ENCODE results near the gene PCTP. TPM values are rescaled to one million over a fixed set of nuclear protein-coding genes. Genes with fewer than 3 reads are reported as not detected.

Gene PCTP
- total and polyA plus RNA-seq, 9 of the 15 experiments (the other 6 are each of a cell fraction or from before 2014, with no cell fraction given): 10.9 to 62.3 (median 41.2) TPM

GRCh38 chr17:55757659-55758058 lies 6.8 kb downstream of the PCTP start:
- Histone ChIP-seq H3K9me1 (ENCODE audit: control insufficient read depth, insufficient read depth, low read length) (no peaks in the 10 kb centered on the region), H3K4me3 (no peak overlapping the region), H2AFZ (ENCODE audit: low read depth, low read length) (no peak overlapping the region), H3K9me3 (replicated peaks; ENCODE audit: control insufficient read depth, insufficient read depth, low read depth, low read length) (no peaks in the 10 kb centered on the region), H3K27ac (ENCODE audit: extremely low read depth, low read depth, low read length) (no peak overlapping the region), H3K9ac (ENCODE audit: insufficient read depth in 1 of 2, low read depth in 2 of 2, low read length in 2 of 2) (no peak overlapping the region), H4K20me1 (replicated peaks; ENCODE audit: control insufficient read depth, insufficient read depth, low read length) (no peaks in the 10 kb centered on the region), H3K79me2 (ENCODE audit: control insufficient read depth, insufficient read depth, low read length) (peaks cover 84% of the 10 kb centered on the region), H3K4me1 (replicated peaks in 1 of 2; ENCODE audit: control insufficient read depth in 2 of 2, insufficient read depth in 2 of 2, low read length in 2 of 2) (peaks cover 0 to 12% of the 10 kb centered on the region in 2 experiments; a peak in 3 of 5 replicates), H3K4me2 (ENCODE audit: insufficient read depth, low read length) (no peak overlapping the region), H3K36me3 (ENCODE audit: control insufficient read depth, insufficient read depth, low read length) (peaks cover 22% of the 10 kb centered on the region; the same call in 2 of the 3 replicates), H3K27me3 (ENCODE audit: control insufficient read depth in 2 of 2, insufficient read depth in 2 of 2, low read length in 2 of 2) (no peaks in the 10 kb centered on the region)
- in situ Hi-C loops (cut with MboI): no loop called here
- ATAC-seq (no peak), DNase-seq (ENCODE audit: extremely low read depth in 1 of 4, low spot score in 3 of 4) (no peak), FAIRE-seq (no peak)
- 83% methylated on average over 1 of the region's 1 CpG for WGBS (ENCODE audit: insufficient coverage, low coverage, missing lambda C conversion rate)
- intact Hi-C loops (cut with micrococcal nuclease): no loop called here
- ChIA-PET CTCF (ENCODE audit: low intra/inter-chr PET ratio) (no interaction called here), POLR2A (interaction anchor here (1.2 to 1.8 kb wide), 2 partner anchors 13 to 118 kb away, joined by 3 to 6 read pairs; no protein-coding TSS in a partner anchor)
- BruUV-seq (replicated peaks): no TSS peak
- TF ChIP-seq, protein P1, sequence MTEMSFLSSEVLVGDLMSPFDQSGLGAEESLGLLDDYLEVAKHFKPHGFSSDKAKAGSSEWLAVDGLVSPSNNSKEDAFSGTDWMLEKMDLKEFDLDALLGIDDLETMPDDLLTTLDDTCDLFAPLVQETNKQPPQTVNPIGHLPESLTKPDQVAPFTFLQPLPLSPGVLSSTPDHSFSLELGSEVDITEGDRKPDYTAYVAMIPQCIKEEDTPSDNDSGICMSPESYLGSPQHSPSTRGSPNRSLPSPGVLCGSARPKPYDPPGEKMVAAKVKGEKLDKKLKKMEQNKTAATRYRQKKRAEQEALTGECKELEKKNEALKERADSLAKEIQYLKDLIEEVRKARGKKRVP (CRISPR knock-in tag; IDR thresholded peaks at IDR 0.05): no peak
- TF ChIP-seq, protein P2, sequence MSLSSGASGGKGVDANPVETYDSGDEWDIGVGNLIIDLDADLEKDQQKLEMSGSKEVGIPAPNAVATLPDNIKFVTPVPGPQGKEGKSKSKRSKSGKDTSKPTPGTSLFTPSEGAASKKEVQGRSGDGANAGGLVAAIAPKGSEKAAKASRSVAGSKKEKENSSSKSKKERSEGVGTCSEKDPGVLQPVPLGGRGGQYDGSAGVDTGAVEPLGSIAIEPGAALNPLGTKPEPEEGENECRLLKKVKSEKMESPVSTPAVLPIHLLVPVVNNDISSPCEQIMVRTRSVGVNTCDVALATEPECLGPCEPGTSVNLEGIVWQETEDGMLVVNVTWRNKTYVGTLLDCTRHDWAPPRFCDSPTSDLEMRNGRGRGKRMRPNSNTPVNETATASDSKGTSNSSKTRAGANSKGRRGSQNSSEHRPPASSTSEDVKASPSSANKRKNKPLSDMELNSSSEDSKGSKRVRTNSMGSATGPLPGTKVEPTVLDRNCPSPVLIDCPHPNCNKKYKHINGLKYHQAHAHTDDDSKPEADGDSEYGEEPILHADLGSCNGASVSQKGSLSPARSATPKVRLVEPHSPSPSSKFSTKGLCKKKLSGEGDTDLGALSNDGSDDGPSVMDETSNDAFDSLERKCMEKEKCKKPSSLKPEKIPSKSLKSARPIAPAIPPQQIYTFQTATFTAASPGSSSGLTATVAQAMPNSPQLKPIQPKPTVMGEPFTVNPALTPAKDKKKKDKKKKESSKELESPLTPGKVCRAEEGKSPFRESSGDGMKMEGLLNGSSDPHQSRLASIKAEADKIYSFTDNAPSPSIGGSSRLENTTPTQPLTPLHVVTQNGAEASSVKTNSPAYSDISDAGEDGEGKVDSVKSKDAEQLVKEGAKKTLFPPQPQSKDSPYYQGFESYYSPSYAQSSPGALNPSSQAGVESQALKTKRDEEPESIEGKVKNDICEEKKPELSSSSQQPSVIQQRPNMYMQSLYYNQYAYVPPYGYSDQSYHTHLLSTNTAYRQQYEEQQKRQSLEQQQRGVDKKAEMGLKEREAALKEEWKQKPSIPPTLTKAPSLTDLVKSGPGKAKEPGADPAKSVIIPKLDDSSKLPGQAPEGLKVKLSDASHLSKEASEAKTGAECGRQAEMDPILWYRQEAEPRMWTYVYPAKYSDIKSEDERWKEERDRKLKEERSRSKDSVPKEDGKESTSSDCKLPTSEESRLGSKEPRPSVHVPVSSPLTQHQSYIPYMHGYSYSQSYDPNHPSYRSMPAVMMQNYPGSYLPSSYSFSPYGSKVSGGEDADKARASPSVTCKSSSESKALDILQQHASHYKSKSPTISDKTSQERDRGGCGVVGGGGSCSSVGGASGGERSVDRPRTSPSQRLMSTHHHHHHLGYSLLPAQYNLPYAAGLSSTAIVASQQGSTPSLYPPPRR (CRISPR knock-in tag; IDR thresholded peaks at IDR 0.05; ENCODE audit: borderline replicate concordance): no peak
- no peak for TF ChIP-seq RFX5 (IDR thresholded peaks at IDR 0.05; ENCODE audit: low read depth, low read length)
- TF ChIP-seq ZNF511 (CRISPR knock-in tag; IDR thresholded peaks at IDR 0.05): no peak
- no peak for TF ChIP-seq RFX7 (CRISPR knock-in tag; IDR thresholded peaks at IDR 0.05)
- TF ChIP-seq TEAD1 (CRISPR knock-in tag; IDR thresholded peaks at IDR 0.05): no peak
- TF ChIP-seq TAF1 (IDR thresholded peaks at IDR 0.05; ENCODE audit: control insufficient read depth, extremely low read depth, insufficient read depth, low read length, severe bottlenecking): no peak
- TF ChIP-seq ZNF347 (CRISPR knock-in tag; IDR thresholded peaks at IDR 0.05; ENCODE audit: low read depth): no peak
- TF ChIP-seq, protein P3, sequence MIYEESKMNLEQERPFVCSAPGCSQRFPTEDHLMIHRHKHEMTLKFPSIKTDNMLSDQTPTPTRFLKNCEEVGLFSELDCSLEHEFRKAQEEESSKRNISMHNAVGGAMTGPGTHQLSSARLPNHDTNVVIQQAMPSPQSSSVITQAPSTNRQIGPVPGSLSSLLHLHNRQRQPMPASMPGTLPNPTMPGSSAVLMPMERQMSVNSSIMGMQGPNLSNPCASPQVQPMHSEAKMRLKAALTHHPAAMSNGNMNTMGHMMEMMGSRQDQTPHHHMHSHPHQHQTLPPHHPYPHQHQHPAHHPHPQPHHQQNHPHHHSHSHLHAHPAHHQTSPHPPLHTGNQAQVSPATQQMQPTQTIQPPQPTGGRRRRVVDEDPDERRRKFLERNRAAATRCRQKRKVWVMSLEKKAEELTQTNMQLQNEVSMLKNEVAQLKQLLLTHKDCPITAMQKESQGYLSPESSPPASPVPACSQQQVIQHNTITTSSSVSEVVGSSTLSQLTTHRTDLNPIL (CRISPR knock-in tag; IDR thresholded peaks at IDR 0.05): no peak
- TF ChIP-seq PHF21A (IDR thresholded peaks at IDR 0.05; ENCODE audit: borderline replicate concordance, low read depth): no peak
- TF ChIP-seq ZBTB1 (CRISPR knock-in tag; IDR thresholded peaks at IDR 0.05; ENCODE audit: borderline replicate concordance, low read depth): no peak
- TF ChIP-seq RNF2 (IDR thresholded peaks at IDR 0.05): no peak
- TF ChIP-seq SIN3B (IDR thresholded peaks at IDR 0.05; ENCODE audit: low read depth): no peak
- no peak for TF ChIP-seq HMG20A (CRISPR knock-in tag; conservative IDR thresholded peaks at IDR 0.05)
- no peak for TF ChIP-seq MAFG (tag; conservative IDR thresholded peaks at IDR 0.05)
- no peak for TF ChIP-seq EWSR1 (IDR thresholded peaks at IDR 0.05; ENCODE audit: borderline replicate concordance, low read depth, partially characterized antibody)
